ENCODE results near the gene GRID1.

DNA sequence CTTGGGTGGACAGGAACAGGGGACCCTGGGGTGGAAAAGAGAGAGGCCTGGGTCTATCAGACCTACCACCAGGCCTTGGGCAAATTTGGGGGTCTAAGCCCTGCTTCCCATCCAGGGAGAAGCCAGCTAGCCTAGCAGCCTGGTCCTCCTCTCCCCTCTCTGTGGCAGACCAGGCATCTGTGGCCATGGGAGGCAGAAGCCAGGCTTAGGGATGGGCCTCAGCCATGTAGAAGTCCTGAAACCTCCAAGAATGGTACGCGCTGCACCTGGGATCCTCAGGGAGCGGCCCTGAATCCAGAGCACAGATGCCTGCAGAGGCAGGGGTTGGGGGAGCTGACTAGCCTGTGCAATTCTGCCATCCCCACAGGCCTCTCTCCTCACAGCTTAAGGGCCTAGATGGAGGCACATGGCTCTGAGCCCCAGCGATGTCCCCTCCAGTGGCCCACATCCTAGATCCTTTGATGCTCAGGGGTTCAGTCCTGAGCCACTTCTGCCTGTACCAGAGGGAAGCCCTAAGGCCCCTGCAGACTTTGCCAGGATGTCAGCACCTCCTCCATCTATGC is 21.2 kb downstream of the GRID1 start:
- TF ChIP-seq, protein P1, sequence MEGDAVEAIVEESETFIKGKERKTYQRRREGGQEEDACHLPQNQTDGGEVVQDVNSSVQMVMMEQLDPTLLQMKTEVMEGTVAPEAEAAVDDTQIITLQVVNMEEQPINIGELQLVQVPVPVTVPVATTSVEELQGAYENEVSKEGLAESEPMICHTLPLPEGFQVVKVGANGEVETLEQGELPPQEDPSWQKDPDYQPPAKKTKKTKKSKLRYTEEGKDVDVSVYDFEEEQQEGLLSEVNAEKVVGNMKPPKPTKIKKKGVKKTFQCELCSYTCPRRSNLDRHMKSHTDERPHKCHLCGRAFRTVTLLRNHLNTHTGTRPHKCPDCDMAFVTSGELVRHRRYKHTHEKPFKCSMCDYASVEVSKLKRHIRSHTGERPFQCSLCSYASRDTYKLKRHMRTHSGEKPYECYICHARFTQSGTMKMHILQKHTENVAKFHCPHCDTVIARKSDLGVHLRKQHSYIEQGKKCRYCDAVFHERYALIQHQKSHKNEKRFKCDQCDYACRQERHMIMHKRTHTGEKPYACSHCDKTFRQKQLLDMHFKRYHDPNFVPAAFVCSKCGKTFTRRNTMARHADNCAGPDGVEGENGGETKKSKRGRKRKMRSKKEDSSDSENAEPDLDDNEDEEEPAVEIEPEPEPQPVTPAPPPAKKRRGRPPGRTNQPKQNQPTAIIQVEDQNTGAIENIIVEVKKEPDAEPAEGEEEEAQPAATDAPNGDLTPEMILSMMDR (optimal IDR thresholded peaks at IDR 0.05 in 1 of 3, IDR thresholded peaks at IDR 0.05 in 1 of 3, conservative IDR thresholded peaks at IDR 0.05 in 1 of 3; ENCODE audit: extremely low read depth in 1 of 3, insufficient read depth in 2 of 3, low read length in 3 of 3): no peak
- TF ChIP-seq EZH2 (IDR thresholded peaks at IDR 0.05; ENCODE audit: low read length): no peak
